Mesendoderm (in vitro differentiated cells): ENCODE data around the gene MAG.
A peak's percentile ranks its signal among the peaks of the same experiment; 100 is the strongest.
"Not testable (repeated sequence)": the region's sequence is repeated elsewhere in the genome, so short reads cannot be mapped to it uniquely, and the experiment has no call there.

Source experiments
- DNase-seq: peaks from one replicate; pipeline ENCODE4 v3.0.0; 2013
- H2AK5ac ChIP-seq: 2 replicates; pipeline ENCODE4 v1.6.1; 2013; ENCODE audit warnings: low read length, inconsistent platforms
- H2BK120ac ChIP-seq: 2 replicates; pipeline ENCODE4 v1.6.1; 2013; ENCODE audit warnings: low read depth, mild to moderate bottlenecking, low read length, moderate library complexity, mixed read lengths
- H2BK15ac ChIP-seq: replicated peaks from 2 replicates; pipeline ENCODE4 v1.6.1; 2013; ENCODE audit warnings: low read depth, mild to moderate bottlenecking, moderate library complexity
- H2BK5ac ChIP-seq: 2 replicates; pipeline ENCODE4 v1.6.1; 2013; ENCODE audit warnings: low read length, inconsistent platforms
- H3K18ac ChIP-seq: 2 replicates; pipeline ENCODE4 v1.6.1; 2013; ENCODE audit warnings: mild to moderate bottlenecking, low read length, mixed read lengths
- H3K23ac ChIP-seq: one replicate; pipeline ENCODE4 v1.6.1; 2013; ENCODE audit warnings: low read length
- H3K27ac ChIP-seq: 2 replicates; pipeline ENCODE4 v1.5.1; 2013; ENCODE audit warnings: low read depth, mild to moderate bottlenecking, inconsistent platforms, low read length, moderate library complexity
- H3K27me3 ChIP-seq: 2 replicates; pipeline ENCODE4 v1.6.1; 2013; ENCODE audit warnings: low read length, control low read depth, mild to moderate bottlenecking, inconsistent platforms; ENCODE audit not compliant: insufficient read depth, poor library complexity
- H3K36me3 ChIP-seq: 2 replicates; pipeline ENCODE4 v1.6.1; 2013; ENCODE audit warnings: low read length, inconsistent platforms; ENCODE audit not compliant: control insufficient read depth, insufficient read depth
- H3K4ac ChIP-seq: one replicate; pipeline ENCODE4 v1.6.1; 2013; ENCODE audit warnings: low read depth, mild to moderate bottlenecking, low read length, moderate library complexity
- H3K4me1 ChIP-seq: 2 replicates; pipeline ENCODE4 v1.6.1; 2013; ENCODE audit warnings: low read depth, low read length, inconsistent platforms; ENCODE audit not compliant: control insufficient read depth
- H3K4me2 ChIP-seq: 2 replicates; pipeline ENCODE4 v1.6.1; 2013; ENCODE audit warnings: low read length
- H3K4me3 ChIP-seq: 2 replicates; pipeline ENCODE4 v1.5.1; 2013; ENCODE audit warnings: mild to moderate bottlenecking, low read length
- H3K56ac ChIP-seq: one replicate; pipeline ENCODE4 v1.6.1; 2013; ENCODE audit warnings: low read length
- H3K79me1 ChIP-seq: 2 replicates; pipeline ENCODE4 v1.6.1; 2013; ENCODE audit warnings: low read length, inconsistent platforms
- H3K79me2 ChIP-seq: 2 replicates; pipeline ENCODE4 v1.6.1; 2013; ENCODE audit warnings: mild to moderate bottlenecking, low read length; ENCODE audit not compliant: control insufficient read depth, insufficient read depth
- H3K9ac ChIP-seq: 2 replicates; pipeline ENCODE4 v1.6.1; 2013; ENCODE audit warnings: low read length, inconsistent platforms
- H4K5ac ChIP-seq: one replicate; pipeline ENCODE4 v1.6.1; 2013; ENCODE audit warnings: low read length
- H4K8ac ChIP-seq: one replicate; pipeline ENCODE4 v1.6.1; 2013; ENCODE audit warnings: low read depth, mild to moderate bottlenecking, control low read depth, low read length, moderate library complexity
- WGBS: extraction: QIAGEN DNeasy Blood & Tissue Kit; methylation state at CpG from one replicate; pipeline ENCODE4 v1.1.7; 2013; ENCODE audit warnings: low lambda C conversion rate, missing lambda C conversion rate; ENCODE audit not compliant: insufficient coverage; ENCODE audit errors: extremely low coverage; 5-methylcytosine and 5-hydroxymethylcytosine counted together

MAG gene

GRCh38 chr19:35353635-35354034, 61.7 kb downstream of the MAG start:
- no peak overlapping the region for H2BK120ac ChIP-seq
- H2BK15ac ChIP-seq, result no peak overlapping the region
- H2BK5ac ChIP-seq, result no peak overlapping the region
- H3K18ac ChIP-seq, result no peak overlapping the region
- no peaks in the 10 kb centered on the region for H3K36me3 ChIP-seq
- no peak overlapping the region for H3K23ac ChIP-seq
- no peak overlapping the region for H4K8ac ChIP-seq
- no peaks in the 10 kb centered on the region for H3K4me1 ChIP-seq
- H3K27ac ChIP-seq, result no peak overlapping the region
- no peak overlapping the region for H3K4me2 ChIP-seq
- H4K5ac ChIP-seq, result no peak overlapping the region
- no peak overlapping the region for H2AK5ac ChIP-seq
- WGBS, result no CpG with 5 or more reads among the region's 9 CpGs
- no peak overlapping the region for H3K4me3 ChIP-seq
- H3K79me1 ChIP-seq, result no peaks in the 10 kb centered on the region
- no peak overlapping the region for H3K4ac ChIP-seq
- no peak for DNase-seq
- H3K56ac ChIP-seq, result no peak overlapping the region
- no peak overlapping the region for H3K9ac ChIP-seq
- no peaks in the 10 kb centered on the region for H3K79me2 ChIP-seq
- no peaks in the 10 kb centered on the region for H3K27me3 ChIP-seq

DNA sequence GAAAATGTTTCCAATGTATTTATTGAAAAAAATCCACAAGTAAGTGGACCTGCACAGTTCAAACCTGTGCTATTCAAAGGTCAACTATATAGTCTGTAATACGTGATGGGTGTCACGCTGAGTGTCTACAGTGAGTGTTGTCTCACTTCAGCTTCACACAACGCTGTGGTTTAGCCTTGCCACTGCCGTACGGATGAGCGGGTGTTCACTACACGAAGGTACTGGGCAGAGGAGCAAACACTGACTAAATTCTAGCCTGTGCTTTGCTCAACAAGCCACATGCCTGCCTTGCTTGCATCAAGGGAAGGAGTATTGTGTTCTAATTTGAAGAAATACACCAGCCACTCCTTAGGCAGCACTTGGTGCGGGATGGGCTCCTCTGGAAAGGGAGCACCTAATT, 62.9 kb downstream of the MAG start:
- Histone ChIP-seq H3K9ac (no peak overlapping the region), H2BK15ac (no peak overlapping the region), H2BK5ac (no peak overlapping the region), H4K5ac (no peak overlapping the region), H2BK120ac (no peak overlapping the region), H3K23ac (peak overlapping the region; percentile 66), H3K79me2 (no peaks in the 10 kb centered on the region), H4K8ac (no peak overlapping the region), H3K36me3 (no peaks in the 10 kb centered on the region), H3K27me3 (no peaks in the 10 kb centered on the region), H3K79me1 (no peaks in the 10 kb centered on the region), H3K4ac (no peak overlapping the region), H3K4me1 (no peaks in the 10 kb centered on the region), H3K4me2 (no peak overlapping the region), H2AK5ac (no peak overlapping the region), H3K18ac (no peak overlapping the region), H3K4me3 (no peak overlapping the region), H3K56ac (no peak overlapping the region), H3K27ac (no peak overlapping the region)
- DNase-seq, result no peak
- WGBS, result no CpG with 5 or more reads among the region's 8 CpGs

GRCh38 chr19:35355791-35356460, 64.0 kb downstream of the MAG start:
- Histone ChIP-seq H3K27me3 (no peaks in the 10 kb centered on the region), H3K56ac (no peak overlapping the region), H2AK5ac (no peak overlapping the region), H2BK120ac (no peak overlapping the region), H3K23ac (no peak overlapping the region), H3K4ac (no peak overlapping the region), H2BK15ac (no peak overlapping the region), H2BK5ac (no peak overlapping the region), H3K18ac (no peak overlapping the region), H3K36me3 (no peaks in the 10 kb centered on the region), H3K79me1 (no peaks in the 10 kb centered on the region), H4K5ac (no peak overlapping the region), H3K4me1 (no peaks in the 10 kb centered on the region), H4K8ac (no peak overlapping the region), H3K79me2 (no peaks in the 10 kb centered on the region), H3K4me3 (no peak overlapping the region), H3K27ac (no peak overlapping the region), H3K9ac (no peak overlapping the region), H3K4me2 (no peak overlapping the region)
- no peak for DNase-seq
- WGBS, result no CpG with 5 or more reads among the region's 6 CpGs

DNA sequence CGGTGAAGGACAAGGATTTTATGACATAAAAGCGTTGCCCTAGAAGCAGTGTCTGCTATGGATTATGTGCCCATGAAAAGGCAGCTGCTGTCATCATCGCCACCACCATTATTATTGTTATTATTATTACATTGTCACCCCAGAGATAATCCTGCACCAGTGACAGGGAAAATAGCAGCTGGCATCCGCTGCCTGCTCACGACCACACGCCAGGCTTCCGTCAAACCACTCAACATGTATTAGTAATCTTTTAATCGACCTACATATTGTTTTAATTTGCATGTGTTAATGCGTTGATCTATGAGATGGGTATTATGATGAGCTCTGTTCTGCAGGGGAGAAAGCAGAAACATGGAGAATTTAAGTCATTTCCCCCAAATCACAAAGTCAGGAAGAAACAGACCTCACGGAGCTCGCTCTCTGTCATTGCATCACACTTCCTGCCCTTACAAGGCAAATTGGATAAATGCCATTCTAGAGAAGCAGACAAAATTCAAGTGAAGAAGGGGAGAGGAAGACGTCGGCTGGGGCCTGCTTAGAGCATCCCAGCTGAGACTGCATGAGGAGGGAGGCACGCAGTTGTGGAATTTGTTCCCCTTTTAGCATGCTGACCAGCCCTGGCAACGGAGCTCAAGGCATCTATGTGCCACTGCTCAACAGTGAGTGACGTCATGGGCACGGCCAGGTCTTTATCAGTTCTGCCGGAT, 66.1 kb downstream of the MAG start, which contains the start of gene FFAR3:
Gene FFAR3 (plus strand): TSS at position 594 of the 707 bp plus-strand sequence. CDS start 431 bp downstream, outside the sequence.
- Histone ChIP-seq H3K4me2 (no peak within 1 kb of the TSS), H3K56ac (no peak within 1 kb of the TSS), H2BK5ac (no peak within 1 kb of the TSS), H3K4me3 (no peak within 1 kb of the TSS), H4K8ac (no peak within 1 kb of the TSS), H3K18ac (no peak within 1 kb of the TSS), H3K27me3 (no peaks in the 10 kb centered on the region), H3K79me1 (no peaks in the 10 kb centered on the region), H4K5ac (no peak within 1 kb of the TSS), H3K4me1 (no peaks in the 10 kb centered on the region), H3K36me3 (no peaks in the 10 kb centered on the region), H2BK120ac (no peak within 1 kb of the TSS), H3K27ac (no peak within 1 kb of the TSS), H3K9ac (no peak within 1 kb of the TSS), H2AK5ac (no peak within 1 kb of the TSS), H3K23ac (no peak within 1 kb of the TSS), H3K79me2 (no peaks in the 10 kb centered on the region), H3K4ac (no peak within 1 kb of the TSS), H2BK15ac (no peak within 1 kb of the TSS)
- no CpG with 5 or more reads among the region's 18 CpGs for WGBS
- DNase-seq, result peak; percentile 39

GRCh38 chr19:35358834-35359233, 66.9 kb downstream of the MAG start:
- H3K4me2 ChIP-seq, H3K4ac ChIP-seq, H2AK5ac ChIP-seq, H2BK15ac ChIP-seq, H3K79me1 ChIP-seq, H3K79me2 ChIP-seq, H3K27me3 ChIP-seq, H3K27ac ChIP-seq, DNase-seq, H3K4me1 ChIP-seq, H3K9ac ChIP-seq, H4K5ac ChIP-seq, H3K18ac ChIP-seq, H3K4me3 ChIP-seq, H3K23ac ChIP-seq, H4K8ac ChIP-seq, H2BK5ac ChIP-seq, H3K56ac ChIP-seq, H2BK120ac ChIP-seq, H3K36me3 ChIP-seq: not testable (repeated sequence)
- no CpG with 5 or more reads among the region's 16 CpGs for WGBS
